Upper lobe of right lung (tissue), 1 donor: ENCODE results near the gene FEM1C. TPM values are rescaled to one million over a fixed set of nuclear protein-coding genes. Genes with fewer than 3 reads are reported as not detected.

Source experiments
- ATAC-seq: fragments of 200-7000 bp; cut with Tn5 transposase; one replicate; pipeline ENCODE4 v1.9.1; 2020; ENCODE audit warnings: mild to moderate bottlenecking, moderate library complexity
- DNase-seq: peaks from one replicate; pipeline ENCODE4 v3.0.0-alpha.2; 2020
- H3K27ac ChIP-seq: fragments of 200-600 bp; one replicate; pipeline ENCODE4 v1.8.0; 2022
- H3K27me3 ChIP-seq: fragments of 200-600 bp; one replicate; pipeline ENCODE4 v1.8.0; 2022; ENCODE audit warnings: mild to moderate bottlenecking
- H3K36me3 ChIP-seq: fragments of 200-600 bp; one replicate; pipeline ENCODE4 v1.8.0; 2022
- H3K4me1 ChIP-seq: fragments of 200-600 bp; one replicate; pipeline ENCODE4 v1.8.0; 2022
- H3K4me3 ChIP-seq: fragments of 200-600 bp; one replicate; pipeline ENCODE4 v1.8.0; 2022; ENCODE audit warnings: mild to moderate bottlenecking
- H3K9me3 ChIP-seq: fragments of 200-600 bp; one replicate; pipeline ENCODE4 v1.8.0; 2022
- CTCF ChIP-seq: fragments of 200-600 bp; IDR thresholded peaks from one replicate; pipeline ENCODE4 v1.8.0; 2022; ENCODE audit warnings: antibody characterized with exemption
- intact Hi-C: fragments of 100-400 bp; cut with DNase I; formaldehyde crosslinking; loops from one replicate; pipeline ENCODE4 v1.11.0; 2022
- total RNA-seq: library from RNA; stranded (reverse); fragmentation: NEBNext Ultra II Directional; extraction: Animal tissue kit (Norgen Biotek cat#: 25700); gene quantifications from one replicate; pipeline ENCODE4 v1.2.1, GENCODE V29; 2021
- donor health status: DM: no; HTN: yes; CAD: no; lungs with severe emphysema.

FEM1C gene
- total RNA-seq, 1 donor from 2014 or later: 26.1 TPM

- H3K4me3 ChIP-seq: no peak overlapping the region
- no peak for TF ChIP-seq CTCF
- peaks cover 9% of the 10 kb centered on the region for H3K4me1 ChIP-seq
- intact Hi-C loops: no loop called here
- ATAC-seq (no peak), DNase-seq (no peak)
- no peaks in the 10 kb centered on the region for H3K9me3 ChIP-seq
- no peaks in the 10 kb centered on the region for H3K36me3 ChIP-seq
- H3K27me3 ChIP-seq: no peaks in the 10 kb centered on the region
- H3K27ac ChIP-seq: no peak overlapping the region
Observed at GRCh38 chr5:115470921-115471320, 73.7 kb downstream of the FEM1C start.

Other genes with a start within 250 kb of the FEM1C start
- 6.6 TPM for gene CCDC112, start 248.1 kb downstream of the FEM1C start, total RNA-seq
- gene TICAM2, start 57.7 kb upstream of the FEM1C start, total RNA-seq: 6.9 TPM
- 93.5 TPM for gene TMED7, start 81.3 kb upstream of the FEM1C start, total RNA-seq